Activated CD4-positive, CD25-positive, alpha-beta regulatory T cell treated with anti-CD3 and anti-CD28 coated beads, Interleukin-2, amount 50 U/mL, for 24 hours (primary cell): ENCODE measurements around the gene DNM1L.
"Not testable (repeated sequence)": the region's sequence is repeated elsewhere in the genome, so short reads cannot be mapped to it uniquely, and the experiment has no call there.

ENCODE experiments used
- ATAC-seq, 2 donors: fragments of 150-1000 bp; cut with Tn5 transposase; one replicate each; pipeline ENCODE4 v1.10.0; 2021; ENCODE audit warnings: mild to moderate bottlenecking in 1 of 2, moderate library complexity in 1 of 2

The DNM1L gene

GRCh38 chr12:32698285-32698684, 19.2 kb downstream of the DNM1L start:
- ATAC-seq = no peak

- not testable (repeated sequence) for ATAC-seq
These were observed 20.3 kb downstream of the DNM1L start for GRCh38 chr12:32699437-32699836.

- peak in 1 of 2 donors; percentile 27 for ATAC-seq
These were observed 23.4 kb downstream of the DNM1L start for GRCh38 chr12:32702473-32702872.

GRCh38 chr12:32702946-32703345, 23.8 kb downstream of the DNM1L start:
- no peak for ATAC-seq

- no peak for ATAC-seq
These were observed 26.7 kb downstream of the DNM1L start for GRCh38 chr12:32705783-32706182.

- ATAC-seq = peak in 1 of 2 donors; percentile 24
These were observed 27.4 kb downstream of the DNM1L start for GRCh38 chr12:32706335-32707024.

GRCh38 chr12:32708926-32709325, 29.8 kb downstream of the DNM1L start:
- no peak for ATAC-seq

GRCh38 chr12:32714772-32715171, 35.7 kb downstream of the DNM1L start:
- ATAC-seq = no peak

- ATAC-seq = no peak
These were observed 39.8 kb downstream of the DNM1L start for GRCh38 chr12:32718926-32719325.

GRCh38 chr12:32725308-32725707, 46.2 kb downstream of the DNM1L start:
- ATAC-seq = not testable (repeated sequence)

GRCh38 chr12:32726286-32726685, 47.2 kb downstream of the DNM1L start:
- ATAC-seq = no peak

GRCh38 chr12:32727237-32727636, 48.1 kb downstream of the DNM1L start:
- ATAC-seq = no peak

- ATAC-seq = no peak
These were observed 55.9 kb downstream of the DNM1L start for GRCh38 chr12:32734952-32735351.

GRCh38 chr12:32736445-32736844, 57.3 kb downstream of the DNM1L start:
- ATAC-seq = no peak

GRCh38 chr12:32737715-32738114, 58.6 kb downstream of the DNM1L start:
- ATAC-seq = no peak

- no peak for ATAC-seq
These were observed 60.2 kb downstream of the DNM1L start for GRCh38 chr12:32739279-32739678.

- ATAC-seq = no peak
These were observed 63.0 kb downstream of the DNM1L start for GRCh38 chr12:32742133-32742532.

- no peak for ATAC-seq
These were observed 64.2 kb downstream of the DNM1L start for GRCh38 chr12:32743264-32743663.

GRCh38 chr12:32753605-32754004, 74.5 kb downstream of the DNM1L start:
- ATAC-seq = no peak

- ATAC-seq = no peak
These were observed 75.0 kb downstream of the DNM1L start for GRCh38 chr12:32754111-32754510.

GRCh38 chr12:32755051-32755653, 76.1 kb downstream of the DNM1L start:
- ATAC-seq = peak; percentile 61 to 71

- ATAC-seq = peak; percentile 90 to 93
These were observed 76.8 kb downstream of the DNM1L start, which contains the start of gene YARS2 for GRCh38 chr12:32755654-32756475. TSS of gene YARS2 (minus strand) at chr12:32755897. CDS start at chr12:32755874, 23 bp downstream.

GRCh38 chr12:32756476-32757066, 77.5 kb downstream of the DNM1L start:
- ATAC-seq = no peak
